Choroid plexus epithelial cell (primary cell): ENCODE results near the gene C1orf35.

ENCODE experiments used
- DNase-seq: peaks from one replicate; pipeline ENCODE4 v3.0.0-alpha.2; 2010; ENCODE audit warnings: low read depth
- H3K4me3 ChIP-seq: 2 replicates; pipeline ENCODE4 v1.5.1; 2011; ENCODE audit warnings: low read depth, mild to moderate bottlenecking, control low read depth, low read length, moderate library complexity
- TF ChIP-seq, protein P1 (sequence below): conservative IDR thresholded peaks from 2 replicates; pipeline ENCODE4 v1.5.1; 2011; ENCODE audit warnings: low read depth, mild to moderate bottlenecking, control low read depth, inconsistent platforms, low read length, moderate library complexity

The C1orf35 gene

DNA sequence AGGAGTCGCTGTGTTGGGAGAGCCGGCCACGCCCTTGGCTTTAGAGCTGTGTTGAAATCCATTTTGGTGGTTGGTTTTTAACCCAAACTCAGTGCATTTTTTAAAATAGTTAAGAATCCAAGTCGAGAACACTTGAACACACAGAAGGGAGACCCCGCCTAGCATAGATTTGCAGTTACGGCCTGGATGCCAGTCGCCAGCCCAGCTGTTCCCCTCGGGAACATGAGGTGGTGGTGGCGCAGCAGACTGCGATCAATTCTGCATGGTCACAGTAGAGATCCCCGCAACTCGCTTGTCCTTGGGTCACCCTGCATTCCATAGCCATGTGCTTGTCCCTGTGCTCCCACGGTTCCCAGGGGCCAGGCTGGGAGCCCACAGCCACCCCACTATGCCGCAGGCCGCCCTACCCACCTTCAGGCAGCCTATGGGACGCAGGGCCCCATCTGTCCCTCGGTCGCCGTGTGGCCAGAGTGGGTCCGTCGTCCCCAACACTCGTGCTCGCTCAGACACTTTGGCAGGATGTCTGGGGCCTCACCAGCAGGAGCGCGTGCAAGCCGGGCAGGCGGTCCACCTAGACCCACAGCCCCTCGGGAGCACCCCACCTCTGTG, 4.7 kb downstream of the C1orf35 start:
- DNase-seq: no peak
- TF ChIP-seq, protein P1, sequence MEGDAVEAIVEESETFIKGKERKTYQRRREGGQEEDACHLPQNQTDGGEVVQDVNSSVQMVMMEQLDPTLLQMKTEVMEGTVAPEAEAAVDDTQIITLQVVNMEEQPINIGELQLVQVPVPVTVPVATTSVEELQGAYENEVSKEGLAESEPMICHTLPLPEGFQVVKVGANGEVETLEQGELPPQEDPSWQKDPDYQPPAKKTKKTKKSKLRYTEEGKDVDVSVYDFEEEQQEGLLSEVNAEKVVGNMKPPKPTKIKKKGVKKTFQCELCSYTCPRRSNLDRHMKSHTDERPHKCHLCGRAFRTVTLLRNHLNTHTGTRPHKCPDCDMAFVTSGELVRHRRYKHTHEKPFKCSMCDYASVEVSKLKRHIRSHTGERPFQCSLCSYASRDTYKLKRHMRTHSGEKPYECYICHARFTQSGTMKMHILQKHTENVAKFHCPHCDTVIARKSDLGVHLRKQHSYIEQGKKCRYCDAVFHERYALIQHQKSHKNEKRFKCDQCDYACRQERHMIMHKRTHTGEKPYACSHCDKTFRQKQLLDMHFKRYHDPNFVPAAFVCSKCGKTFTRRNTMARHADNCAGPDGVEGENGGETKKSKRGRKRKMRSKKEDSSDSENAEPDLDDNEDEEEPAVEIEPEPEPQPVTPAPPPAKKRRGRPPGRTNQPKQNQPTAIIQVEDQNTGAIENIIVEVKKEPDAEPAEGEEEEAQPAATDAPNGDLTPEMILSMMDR: no peak
- no peak overlapping the region for H3K4me3 ChIP-seq

- DNase-seq: no peak
- no peak overlapping the region for H3K4me3 ChIP-seq
- TF ChIP-seq, protein P1: no peak
Observed at GRCh38 chr1:228097333-228098081, 5.6 kb downstream of the C1orf35 start.

- DNase-seq: no peak
- TF ChIP-seq, protein P1: no peak
- H3K4me3 ChIP-seq: no peak overlapping the region
Observed at GRCh38 chr1:228096416-228097332, 6.5 kb downstream of the C1orf35 start.

DNA sequence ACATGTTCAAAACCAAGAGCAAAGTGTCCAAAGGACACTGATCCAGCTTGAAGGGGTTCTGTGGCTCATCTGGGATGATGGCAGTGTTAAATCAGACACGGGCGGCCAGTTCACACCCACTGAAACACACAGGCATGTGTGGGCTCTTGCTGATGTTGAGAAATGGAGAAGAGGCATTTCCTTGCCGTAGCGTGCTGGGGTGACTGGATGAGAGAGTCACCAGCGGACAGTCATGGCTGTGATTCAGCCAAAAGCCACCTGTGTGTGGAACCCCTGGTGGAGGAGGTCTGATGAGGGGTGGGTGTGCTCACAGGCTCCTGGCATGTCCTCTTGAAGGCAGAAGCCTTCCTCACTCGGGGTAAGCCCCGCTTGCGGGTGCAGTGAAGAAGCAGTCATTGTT, 7.2 kb downstream of the C1orf35 start:
- no peak for DNase-seq
- H3K4me3 ChIP-seq: no peak overlapping the region
- TF ChIP-seq, protein P1: no peak

GRCh38 chr1:228095161-228095560, 8.0 kb downstream of the C1orf35 start:
- TF ChIP-seq, protein P1: no peak
- no peak overlapping the region for H3K4me3 ChIP-seq
- no peak for DNase-seq

DNA sequence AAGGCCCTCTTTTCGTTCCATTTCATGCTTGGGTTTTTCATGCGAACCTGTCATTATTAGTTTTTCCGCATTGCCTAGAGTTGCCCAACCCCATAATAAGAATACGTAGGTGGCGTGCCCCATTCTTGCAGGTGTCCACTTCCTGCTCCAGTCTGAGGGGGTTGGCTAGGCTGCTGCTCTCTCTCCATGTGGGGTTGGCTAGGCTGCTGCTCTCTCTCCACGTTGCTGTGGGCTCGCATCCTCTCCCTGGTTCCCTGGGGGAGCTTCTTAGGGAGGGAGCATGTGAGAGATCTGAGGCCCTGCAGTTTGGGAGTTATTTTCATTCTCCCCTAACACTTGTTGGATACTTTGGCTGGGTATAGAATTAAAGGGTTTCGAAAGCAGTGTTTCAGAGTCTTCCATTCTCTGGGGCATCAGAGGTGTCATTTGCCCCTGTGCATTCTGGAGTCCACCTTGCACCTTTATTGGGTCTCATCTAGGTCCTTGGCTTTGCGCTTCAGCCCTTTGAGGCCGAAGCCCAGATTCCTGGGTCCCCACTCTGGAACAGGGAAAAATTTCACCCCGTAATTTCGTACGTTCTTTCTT, 8.6 kb downstream of the C1orf35 start:
- TF ChIP-seq, protein P1: no peak
- no peak for DNase-seq
- H3K4me3 ChIP-seq: no peak overlapping the region
